Omental fat pad (tissue), 4 donors: ENCODE results near the gene COL4A1. TPM values are rescaled to one million over a fixed set of nuclear protein-coding genes. Genes with fewer than 3 reads are reported as not detected.

Source experiments
- ATAC-seq: fragments of 150-250 bp; one replicate; pipeline ENCODE4 v1.9.1; 2016; ENCODE audit warnings: mild to moderate bottlenecking, moderate library complexity; ENCODE audit not compliant: low FRiP score
- DNase-seq: peaks from one replicate; pipeline ENCODE4 v3.0.0-alpha.2; 2019; ENCODE audit warnings: low spot score
- CTCF ChIP-seq, 3 donors: fragments of 450-650 bp; IDR thresholded peaks; one replicate each; pipeline ENCODE4 v1.5.1; 2016 to 2017; ENCODE audit warnings: antibody characterized with exemption in 3 of 3, mild to moderate bottlenecking in 3 of 3, moderate library complexity in 2 of 3
- total RNA-seq, 4 donors: library from RNA; depleted of rRNA; stranded (reverse); fragments of >200 nt; gene quantifications; one replicate each; pipeline ENCODE4 v1.1.0, GENCODE V29; 2016

The COL4A1 gene
- total RNA-seq, 4 donors from 2014 or later = 611 to 1,113 (median 995) TPM

- no peak for ATAC-seq
- no peak for DNase-seq
- TF ChIP-seq CTCF (IDR thresholded peaks at IDR 0.05) = no peak
Measured at GRCh38 chr13:110135977-110136597, 170.9 kb downstream of the COL4A1 start.

- ATAC-seq (no peak), DNase-seq (no peak)
- no peak for TF ChIP-seq CTCF (IDR thresholded peaks at IDR 0.05)
Measured at GRCh38 chr13:110134801-110135200, 172.2 kb downstream of the COL4A1 start.

GRCh38 chr13:110133425-110134235 is 173.3 kb downstream of the COL4A1 start:
- DNase-seq (no peak), ATAC-seq (no peak)
- TF ChIP-seq CTCF (IDR thresholded peaks at IDR 0.05) = no peak

GRCh38 chr13:110132225-110132982 is 174.6 kb downstream of the COL4A1 start:
- ATAC-seq (no peak), DNase-seq (no peak)
- no peak for TF ChIP-seq CTCF (IDR thresholded peaks at IDR 0.05)

GRCh38 chr13:110131424-110131823 is 175.5 kb downstream of the COL4A1 start:
- no peak for TF ChIP-seq CTCF (IDR thresholded peaks at IDR 0.05)
- ATAC-seq (no peak), DNase-seq (no peak)

GRCh38 chr13:110130431-110130830 is 176.5 kb downstream of the COL4A1 start:
- no peak for DNase-seq
- ATAC-seq = no peak
- no peak for TF ChIP-seq CTCF (IDR thresholded peaks at IDR 0.05)
